ENCODE results near the gene VSIG2. TPM values are rescaled to one million over a fixed set of nuclear protein-coding genes. Genes with fewer than 3 reads are reported as not detected.

Gene VSIG2
- total and polyA plus RNA-seq, 2 of the 4 experiments (the other 2 are of a cell fraction): not detected

- ATAC-seq (ENCODE audit: low read depth) (no peak), DNase-seq (no peak)
- H2BK20ac ChIP-seq (ENCODE audit: low read depth, low read length): no peak overlapping the region
- no peak overlapping the region for H3K56ac ChIP-seq (ENCODE audit: extremely low read depth, insufficient read depth, low read length)
- H3K4me1 ChIP-seq (ENCODE audit: control insufficient read depth, insufficient read depth, low read length): peaks cover 1% of the 10 kb centered on the region; the same call in 1 of the 2 replicates
- H2BK5ac ChIP-seq (ENCODE audit: low read depth, low read length, poor library complexity, severe bottlenecking): no peak overlapping the region
- H2AK9ac ChIP-seq (replicated peaks; ENCODE audit: low read depth, low read length, poor library complexity): peak overlapping the region; percentile 66
- no peak overlapping the region for H4K5ac ChIP-seq (ENCODE audit: low read depth, low read length)
- dilution Hi-C loops (cut with HindIII; ENCODE audit: low sequenced_read_pairs, unreplicated experiment): no loop called here
- no peak overlapping the region for H3K4ac ChIP-seq (ENCODE audit: low read depth, low read length)
- no peak overlapping the region for H3K14ac ChIP-seq (replicated peaks; ENCODE audit: low read depth, low read length)
- in situ Hi-C loops (cut with MboI; ENCODE audit: low sequenced_read_pairs): loop anchor here (5.0 to 10.0 kb wide), 2 partner anchors 73 to 89 kb away; partner anchors contain the start of genes SIAE and SPA17
- no peak overlapping the region for H4K91ac ChIP-seq (ENCODE audit: insufficient read depth, low read depth, low read length)
- H3K4me2 ChIP-seq (ENCODE audit: low read depth, low read length): no peak overlapping the region
- H3K23ac ChIP-seq (ENCODE audit: low read depth, low read length): no peak overlapping the region
- H3K27ac ChIP-seq (ENCODE audit: insufficient read depth, low read length): no peak overlapping the region
- no peaks in the 10 kb centered on the region for H3K9me3 ChIP-seq (ENCODE audit: control insufficient read depth, insufficient read depth, low read length)
- no peak overlapping the region for H2BK120ac ChIP-seq (ENCODE audit: low read depth, low read length)
- H2AFZ ChIP-seq (replicated peaks; ENCODE audit: low read length, poor library complexity): peak overlapping the region; percentile 52
- intact Hi-C loops (cut with micrococcal nuclease): no loop called here
- H4K20me1 ChIP-seq (ENCODE audit: insufficient read depth, low read length): peaks cover 10% of the 10 kb centered on the region
- no peak overlapping the region for H3K4me3 ChIP-seq (ENCODE audit: insufficient read depth, low read depth, low read length)
- ChIA-PET POLR2A (ENCODE audit: unreplicated experiment) (no interaction called here), CTCF (no interaction called here)
- peaks cover 3 to 9% of the 10 kb centered on the region in 2 experiments; a peak in 1 of 4 replicates for H3K79me1 ChIP-seq (ENCODE audit: low read depth in 1 of 2, low read length in 2 of 2)
- no peaks in the 10 kb centered on the region; the same call in 1 of the 2 replicates for H3K9me1 ChIP-seq (ENCODE audit: insufficient read depth, low read length)
- H2AK5ac ChIP-seq (ENCODE audit: low read depth, low read length): no peak overlapping the region
- H3K36me3 ChIP-seq (ENCODE audit: control insufficient read depth, insufficient read depth, low read length): no peaks in the 10 kb centered on the region; the same call in 1 of the 2 replicates
- H2BK15ac ChIP-seq (ENCODE audit: low read depth, low read length): no peak overlapping the region
- TF ChIP-seq CEBPB (IDR thresholded peaks at IDR 0.05; ENCODE audit: low read depth, low read length): no peak
- TF ChIP-seq, protein P1, sequence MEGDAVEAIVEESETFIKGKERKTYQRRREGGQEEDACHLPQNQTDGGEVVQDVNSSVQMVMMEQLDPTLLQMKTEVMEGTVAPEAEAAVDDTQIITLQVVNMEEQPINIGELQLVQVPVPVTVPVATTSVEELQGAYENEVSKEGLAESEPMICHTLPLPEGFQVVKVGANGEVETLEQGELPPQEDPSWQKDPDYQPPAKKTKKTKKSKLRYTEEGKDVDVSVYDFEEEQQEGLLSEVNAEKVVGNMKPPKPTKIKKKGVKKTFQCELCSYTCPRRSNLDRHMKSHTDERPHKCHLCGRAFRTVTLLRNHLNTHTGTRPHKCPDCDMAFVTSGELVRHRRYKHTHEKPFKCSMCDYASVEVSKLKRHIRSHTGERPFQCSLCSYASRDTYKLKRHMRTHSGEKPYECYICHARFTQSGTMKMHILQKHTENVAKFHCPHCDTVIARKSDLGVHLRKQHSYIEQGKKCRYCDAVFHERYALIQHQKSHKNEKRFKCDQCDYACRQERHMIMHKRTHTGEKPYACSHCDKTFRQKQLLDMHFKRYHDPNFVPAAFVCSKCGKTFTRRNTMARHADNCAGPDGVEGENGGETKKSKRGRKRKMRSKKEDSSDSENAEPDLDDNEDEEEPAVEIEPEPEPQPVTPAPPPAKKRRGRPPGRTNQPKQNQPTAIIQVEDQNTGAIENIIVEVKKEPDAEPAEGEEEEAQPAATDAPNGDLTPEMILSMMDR (conservative IDR thresholded peaks at IDR 0.05; ENCODE audit: low read depth, low read length): no peak
- no peak for TF ChIP-seq MXI1 (IDR thresholded peaks at IDR 0.05; ENCODE audit: borderline replicate concordance, low read depth, low read length)
- no peak for TF ChIP-seq CHD1 (IDR thresholded peaks at IDR 0.05; ENCODE audit: low read depth, low read length)
- TF ChIP-seq SMC3 (IDR thresholded peaks at IDR 0.05; ENCODE audit: low read depth, low read length): no peak
- TF ChIP-seq BHLHE40 (IDR thresholded peaks at IDR 0.05; ENCODE audit: low read depth, low read length): no peak
- no peak for TF ChIP-seq RFX5 (IDR thresholded peaks at IDR 0.05; ENCODE audit: low read depth, low read length)
- no peak for TF ChIP-seq USF2 (IDR thresholded peaks at IDR 0.05; ENCODE audit: low read depth, low read length)
- H4K8ac ChIP-seq (ENCODE audit: low read depth in 2 of 2, low read length in 2 of 2): no peak overlapping the region
- no TSS peak for BruUV-seq (replicated peaks)
- peaks cover 17% of the 10 kb centered on the region; the same call in 1 of the 2 replicates for H3K27me3 ChIP-seq (ENCODE audit: control insufficient read depth, insufficient read depth, low read length)
- 60% methylated on average over 4 of the region's 25 CpGs; no CpG with 5 or more reads in 1 of the 2 experiments for WGBS, 2 experiments (ENCODE audit: extremely low coverage in 2 of 2, insufficient read length in 1 of 2)
- no peak overlapping the region for H3K18ac ChIP-seq (ENCODE audit: low read depth, low read length)
- H3K9ac ChIP-seq (ENCODE audit: low read depth, low read length): no peak overlapping the region
Observed at GRCh38 chr11:124761301-124762104, 9.4 kb upstream of the VSIG2 start.

Data from IMR-90 (cell line).